Measurements from ENCODE around the gene C8B.

- TF ChIP-seq, protein P1, sequence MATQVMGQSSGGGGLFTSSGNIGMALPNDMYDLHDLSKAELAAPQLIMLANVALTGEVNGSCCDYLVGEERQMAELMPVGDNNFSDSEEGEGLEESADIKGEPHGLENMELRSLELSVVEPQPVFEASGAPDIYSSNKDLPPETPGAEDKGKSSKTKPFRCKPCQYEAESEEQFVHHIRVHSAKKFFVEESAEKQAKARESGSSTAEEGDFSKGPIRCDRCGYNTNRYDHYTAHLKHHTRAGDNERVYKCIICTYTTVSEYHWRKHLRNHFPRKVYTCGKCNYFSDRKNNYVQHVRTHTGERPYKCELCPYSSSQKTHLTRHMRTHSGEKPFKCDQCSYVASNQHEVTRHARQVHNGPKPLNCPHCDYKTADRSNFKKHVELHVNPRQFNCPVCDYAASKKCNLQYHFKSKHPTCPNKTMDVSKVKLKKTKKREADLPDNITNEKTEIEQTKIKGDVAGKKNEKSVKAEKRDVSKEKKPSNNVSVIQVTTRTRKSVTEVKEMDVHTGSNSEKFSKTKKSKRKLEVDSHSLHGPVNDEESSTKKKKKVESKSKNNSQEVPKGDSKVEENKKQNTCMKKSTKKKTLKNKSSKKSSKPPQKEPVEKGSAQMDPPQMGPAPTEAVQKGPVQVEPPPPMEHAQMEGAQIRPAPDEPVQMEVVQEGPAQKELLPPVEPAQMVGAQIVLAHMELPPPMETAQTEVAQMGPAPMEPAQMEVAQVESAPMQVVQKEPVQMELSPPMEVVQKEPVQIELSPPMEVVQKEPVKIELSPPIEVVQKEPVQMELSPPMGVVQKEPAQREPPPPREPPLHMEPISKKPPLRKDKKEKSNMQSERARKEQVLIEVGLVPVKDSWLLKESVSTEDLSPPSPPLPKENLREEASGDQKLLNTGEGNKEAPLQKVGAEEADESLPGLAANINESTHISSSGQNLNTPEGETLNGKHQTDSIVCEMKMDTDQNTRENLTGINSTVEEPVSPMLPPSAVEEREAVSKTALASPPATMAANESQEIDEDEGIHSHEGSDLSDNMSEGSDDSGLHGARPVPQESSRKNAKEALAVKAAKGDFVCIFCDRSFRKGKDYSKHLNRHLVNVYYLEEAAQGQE (IDR thresholded peaks at IDR 0.05; ENCODE audit: insufficient read depth in 1 of 2, low read depth in 2 of 2, low read length in 2 of 2) = no peak
- no peak for TF ChIP-seq TAF1 (IDR thresholded peaks at IDR 0.05; ENCODE audit: borderline replicate concordance, insufficient read depth, low read length)
These were observed 32.2 kb downstream of the C8B start for GRCh38 chr1:56933606-56934005.
